Mesendoderm (in vitro differentiated cells): ENCODE data around the gene SLC28A2.

Source experiments
- DNase-seq: peaks from one replicate; pipeline ENCODE4 v3.0.0; 2013
- H2AK5ac ChIP-seq: 2 replicates; pipeline ENCODE4 v1.6.1; 2013; ENCODE audit warnings: low read length, inconsistent platforms
- H2BK120ac ChIP-seq: 2 replicates; pipeline ENCODE4 v1.6.1; 2013; ENCODE audit warnings: low read depth, mild to moderate bottlenecking, low read length, moderate library complexity, mixed read lengths
- H2BK15ac ChIP-seq: replicated peaks from 2 replicates; pipeline ENCODE4 v1.6.1; 2013; ENCODE audit warnings: low read depth, mild to moderate bottlenecking, moderate library complexity
- H2BK5ac ChIP-seq: 2 replicates; pipeline ENCODE4 v1.6.1; 2013; ENCODE audit warnings: low read length, inconsistent platforms
- H3K18ac ChIP-seq: 2 replicates; pipeline ENCODE4 v1.6.1; 2013; ENCODE audit warnings: mild to moderate bottlenecking, low read length, mixed read lengths
- H3K23ac ChIP-seq: one replicate; pipeline ENCODE4 v1.6.1; 2013; ENCODE audit warnings: low read length
- H3K27ac ChIP-seq: 2 replicates; pipeline ENCODE4 v1.5.1; 2013; ENCODE audit warnings: low read depth, mild to moderate bottlenecking, inconsistent platforms, low read length, moderate library complexity
- H3K27me3 ChIP-seq: 2 replicates; pipeline ENCODE4 v1.6.1; 2013; ENCODE audit warnings: low read length, control low read depth, mild to moderate bottlenecking, inconsistent platforms; ENCODE audit not compliant: insufficient read depth, poor library complexity
- H3K36me3 ChIP-seq: 2 replicates; pipeline ENCODE4 v1.6.1; 2013; ENCODE audit warnings: low read length, inconsistent platforms; ENCODE audit not compliant: control insufficient read depth, insufficient read depth
- H3K4ac ChIP-seq: one replicate; pipeline ENCODE4 v1.6.1; 2013; ENCODE audit warnings: low read depth, mild to moderate bottlenecking, low read length, moderate library complexity
- H3K4me1 ChIP-seq: 2 replicates; pipeline ENCODE4 v1.6.1; 2013; ENCODE audit warnings: low read depth, low read length, inconsistent platforms; ENCODE audit not compliant: control insufficient read depth
- H3K4me2 ChIP-seq: 2 replicates; pipeline ENCODE4 v1.6.1; 2013; ENCODE audit warnings: low read length
- H3K4me3 ChIP-seq: 2 replicates; pipeline ENCODE4 v1.5.1; 2013; ENCODE audit warnings: mild to moderate bottlenecking, low read length
- H3K56ac ChIP-seq: one replicate; pipeline ENCODE4 v1.6.1; 2013; ENCODE audit warnings: low read length
- H3K79me1 ChIP-seq: 2 replicates; pipeline ENCODE4 v1.6.1; 2013; ENCODE audit warnings: low read length, inconsistent platforms
- H3K79me2 ChIP-seq: 2 replicates; pipeline ENCODE4 v1.6.1; 2013; ENCODE audit warnings: mild to moderate bottlenecking, low read length; ENCODE audit not compliant: control insufficient read depth, insufficient read depth
- H3K9ac ChIP-seq: 2 replicates; pipeline ENCODE4 v1.6.1; 2013; ENCODE audit warnings: low read length, inconsistent platforms
- H4K5ac ChIP-seq: one replicate; pipeline ENCODE4 v1.6.1; 2013; ENCODE audit warnings: low read length
- H4K8ac ChIP-seq: one replicate; pipeline ENCODE4 v1.6.1; 2013; ENCODE audit warnings: low read depth, mild to moderate bottlenecking, control low read depth, low read length, moderate library complexity
- WGBS: extraction: QIAGEN DNeasy Blood & Tissue Kit; methylation state at CpG from one replicate; pipeline ENCODE4 v1.1.7; 2013; ENCODE audit warnings: low lambda C conversion rate, missing lambda C conversion rate; ENCODE audit not compliant: insufficient coverage; ENCODE audit errors: extremely low coverage; 5-methylcytosine and 5-hydroxymethylcytosine counted together

SLC28A2 gene

DNA sequence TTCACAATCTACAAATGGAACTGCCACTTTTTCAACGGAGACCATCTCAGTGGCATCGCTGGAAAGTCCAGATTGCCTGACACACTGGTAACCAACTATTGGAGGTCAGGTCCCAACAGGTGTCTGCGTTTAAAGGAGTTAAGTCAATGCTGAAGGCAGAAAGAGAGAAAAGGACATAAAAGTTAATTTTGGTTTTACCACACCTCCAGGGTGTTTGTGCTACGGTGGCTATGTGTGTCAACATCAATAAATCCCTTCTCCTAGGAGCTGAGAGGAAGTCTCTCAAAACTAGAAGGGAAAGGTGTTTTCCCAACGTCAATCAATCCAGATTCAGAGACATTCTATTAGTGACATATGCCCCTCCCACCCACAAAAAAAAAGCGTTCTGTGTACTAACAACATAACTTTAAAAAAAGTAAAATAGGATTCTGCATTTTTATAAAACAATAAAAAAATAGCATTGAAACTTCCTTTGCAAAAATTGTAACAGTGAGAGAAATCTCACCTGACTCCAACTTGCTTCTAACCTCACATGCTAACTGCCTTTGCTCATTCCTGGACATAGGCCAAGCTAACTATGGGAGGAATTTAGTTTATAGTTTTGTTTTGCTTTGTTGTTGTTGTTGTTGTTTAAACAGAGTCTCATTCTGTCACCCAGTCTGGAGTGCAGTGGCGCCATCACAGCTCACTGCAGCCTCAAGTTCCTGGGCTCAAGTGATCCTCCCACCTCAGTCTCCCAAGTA lies 67.6 kb downstream of the SLC28A2 start:
- DNase-seq: no peak
- Histone ChIP-seq H2BK5ac (no peak overlapping the region), H3K4me3 (no peak overlapping the region), H2BK15ac (no peak overlapping the region), H2BK120ac (no peak overlapping the region), H3K79me1 (no peaks in the 10 kb centered on the region), H3K18ac (no peak overlapping the region), H3K79me2 (no peaks in the 10 kb centered on the region), H3K4me1 (no peaks in the 10 kb centered on the region), H3K9ac (no peak overlapping the region), H3K36me3 (no peaks in the 10 kb centered on the region), H3K27me3 (no peaks in the 10 kb centered on the region), H3K23ac (no peak overlapping the region), H3K4ac (no peak overlapping the region), H4K5ac (no peak overlapping the region), H3K4me2 (no peak overlapping the region), H4K8ac (no peak overlapping the region), H3K27ac (no peak overlapping the region), H3K56ac (no peak overlapping the region), H2AK5ac (no peak overlapping the region)
- WGBS: no CpG with 5 or more reads among the region's 7 CpGs

- Histone ChIP-seq H3K56ac (peak overlapping the region; percentile 49), H3K18ac (no peak overlapping the region), H3K9ac (no peak overlapping the region), H3K36me3 (no peaks in the 10 kb centered on the region), H3K4me3 (no peak overlapping the region), H3K23ac (no peak overlapping the region), H3K4ac (no peak overlapping the region), H3K79me1 (no peaks in the 10 kb centered on the region), H3K27ac (no peak overlapping the region), H3K4me2 (no peak overlapping the region), H2BK15ac (no peak overlapping the region), H2BK120ac (peak overlapping the region; percentile 18), H2AK5ac (no peak overlapping the region), H3K27me3 (no peaks in the 10 kb centered on the region), H4K5ac (no peak overlapping the region), H2BK5ac (no peak overlapping the region), H3K4me1 (no peaks in the 10 kb centered on the region), H3K79me2 (no peaks in the 10 kb centered on the region), H4K8ac (no peak overlapping the region)
- no CpG with 5 or more reads among the region's 3 CpGs for whole genome bisulfite sequencing
- no peak for DNase-seq
Measured at GRCh38 chr15:45320581-45321205, 68.7 kb downstream of the SLC28A2 start.

GRCh38 chr15:45326280-45326679 lies 74.2 kb downstream of the SLC28A2 start:
- no peak overlapping the region for H2BK5ac ChIP-seq
- no peak overlapping the region for H4K5ac ChIP-seq
- H3K4me1 ChIP-seq: peaks cover 1% of the 10 kb centered on the region
- H3K27ac ChIP-seq: no peak overlapping the region
- peak overlapping the region; percentile 6 for H2BK120ac ChIP-seq
- H4K8ac ChIP-seq: no peak overlapping the region
- no peaks in the 10 kb centered on the region for H3K79me1 ChIP-seq
- H3K4ac ChIP-seq: no peak overlapping the region
- no peak overlapping the region for H3K18ac ChIP-seq
- no peak overlapping the region for H3K4me3 ChIP-seq
- H2AK5ac ChIP-seq: no peak overlapping the region
- H3K9ac ChIP-seq: no peak overlapping the region
- no peak overlapping the region for H3K4me2 ChIP-seq
- no peaks in the 10 kb centered on the region for H3K27me3 ChIP-seq
- H3K56ac ChIP-seq: no peak overlapping the region
- H3K23ac ChIP-seq: no peak overlapping the region
- H3K79me2 ChIP-seq: no peaks in the 10 kb centered on the region
- WGBS: no CpG with 5 or more reads among the region's 5 CpGs
- no peak for DNase-seq
- H2BK15ac ChIP-seq: no peak overlapping the region
- H3K36me3 ChIP-seq: no peaks in the 10 kb centered on the region

DNA sequence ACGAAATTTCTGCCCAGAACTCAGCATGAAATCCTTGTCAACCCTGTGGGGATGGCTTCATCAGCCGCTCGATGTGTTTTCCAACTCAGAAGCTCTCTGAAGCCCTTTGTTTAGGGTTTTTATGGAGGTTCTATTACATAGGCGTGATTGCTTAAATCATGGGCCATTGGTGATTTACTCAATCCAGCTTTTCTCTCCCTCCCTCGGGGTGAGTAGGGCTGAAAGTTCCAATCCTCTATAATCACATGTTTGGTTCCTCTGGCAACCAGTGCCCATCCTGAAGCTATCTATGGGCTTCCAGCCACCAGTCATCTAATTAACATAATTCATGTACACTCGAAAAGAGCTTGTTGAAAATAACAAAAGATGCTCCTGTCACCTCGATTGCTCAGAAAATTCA lies 74.7 kb downstream of the SLC28A2 start:
- H2BK5ac ChIP-seq: no peak overlapping the region
- H3K27me3 ChIP-seq: no peaks in the 10 kb centered on the region
- no peak overlapping the region for H3K23ac ChIP-seq
- H3K36me3 ChIP-seq: no peaks in the 10 kb centered on the region
- H3K4me3 ChIP-seq: no peak overlapping the region
- no peak overlapping the region for H3K4ac ChIP-seq
- no peak overlapping the region for H2AK5ac ChIP-seq
- H3K4me2 ChIP-seq: no peak overlapping the region
- peak overlapping the region; percentile 6 for H2BK120ac ChIP-seq
- no peak overlapping the region for H4K5ac ChIP-seq
- H4K8ac ChIP-seq: no peak overlapping the region
- H3K79me1 ChIP-seq: no peaks in the 10 kb centered on the region
- no peak overlapping the region for H3K27ac ChIP-seq
- H3K56ac ChIP-seq: no peak overlapping the region
- DNase-seq: peak; percentile 19
- H3K4me1 ChIP-seq: peaks cover 1% of the 10 kb centered on the region
- no peak overlapping the region for H3K18ac ChIP-seq
- H3K79me2 ChIP-seq: no peaks in the 10 kb centered on the region
- H2BK15ac ChIP-seq: no peak overlapping the region
- H3K9ac ChIP-seq: no peak overlapping the region
- no CpG with 5 or more reads among the region's 7 CpGs for WGBS
